Sigmoid colon (tissue), 4 donors: ENCODE data around the gene ZNF638.

Experiments
- CTCF ChIP-seq, 4 experiments: fragments of 450-650 bp in 3 of 4; fragments of 200-600 bp in 1 of 4; IDR thresholded peaks; one replicate each; pipeline ENCODE4 v1.5.1; 2016 to 2019; ENCODE audit warnings: antibody characterized with exemption in 4 of 4, mild to moderate bottlenecking in 3 of 4, moderate library complexity in 2 of 4
- POLR2A ChIP-seq, 2 donors: fragments of 450-650 bp; IDR thresholded peaks; one replicate each; pipeline ENCODE4 v1.6.1; 2016; ENCODE audit warnings: antibody characterized with exemption in 2 of 2, mild to moderate bottlenecking in 2 of 2, moderate library complexity in 2 of 2
- POLR2AphosphoS5 ChIP-seq, 4 donors: sonication (generic); formaldehyde crosslinking; IDR thresholded peaks; one replicate each; pipeline ENCODE4 v1.6.1; 2017; ENCODE audit warnings: antibody characterized with exemption in 4 of 4

GRCh38 chr2:71479261-71479660, 147.7 kb downstream of the ZNF638 start:
- TF ChIP-seq POLR2AphosphoS5 (IDR thresholded peaks at IDR 0.05) (no peak), CTCF (IDR thresholded peaks at IDR 0.05) (no peak), POLR2A (IDR thresholded peaks at IDR 0.05) (no peak)
